Measurements from ENCODE around the gene ERGIC1. TPM values are rescaled to one million over a fixed set of nuclear protein-coding genes. Genes with fewer than 3 reads are reported as not detected.

The ERGIC1 gene
- total and polyA plus RNA-seq, 2 of the 13 experiments (the other 11 are each of a cell fraction or from before 2014, with no cell fraction given) = 78.5 to 184 TPM

- TF ChIP-seq FOXO4 (CRISPR knock-in tag; conservative IDR thresholded peaks at IDR 0.05) = 0 out of 2 replicates have a peak, but pooled peaks have one; percentile 31
- 0 out of 2 replicates have a peak, but pooled peaks have one; percentile 5 for TF ChIP-seq MYC (CRISPR knock-in tag; IDR thresholded peaks at IDR 0.05; ENCODE audit: borderline replicate concordance)
- TF ChIP-seq CREB1 (IDR thresholded peaks at IDR 0.05) = 0 out of 2 replicates have a peak, but pooled peaks have one; percentile 32
- no peak for TF ChIP-seq CREB1 (CRISPR knock-in tag; IDR thresholded peaks at IDR 0.05)
Measured at GRCh38 chr5:172959824-172960799, 126.1 kb downstream of the ERGIC1 start (continued).

DNA sequence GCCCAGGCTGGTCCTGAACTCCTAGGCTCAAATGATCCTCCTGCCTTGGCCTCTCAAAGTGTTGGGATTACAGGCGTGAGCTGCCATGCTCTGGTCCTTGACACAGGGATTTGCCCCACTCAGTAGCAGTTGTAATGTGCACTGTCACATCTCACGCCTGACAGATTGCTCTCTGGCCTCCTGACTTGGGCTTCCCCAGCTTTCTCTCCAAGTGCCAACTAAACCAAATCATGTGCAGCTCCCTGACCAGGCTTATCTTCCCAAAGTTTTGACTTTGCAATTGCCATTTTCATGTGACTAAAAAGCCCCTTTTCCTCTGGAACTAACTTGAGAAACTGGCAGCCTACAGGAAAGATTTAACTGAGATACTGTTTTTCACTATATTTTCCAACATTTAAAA lies 135.9 kb downstream of the ERGIC1 start:
- no peaks in the 10 kb centered on the region for H4K20me1 ChIP-seq (ENCODE audit: insufficient read depth, low read length)
- peaks cover 5 to 23% of the 10 kb centered on the region in 2 experiments; a peak in 4 of 5 replicates for H3K36me3 ChIP-seq (replicated peaks in 1 of 2; ENCODE audit: control insufficient read depth in 1 of 2, insufficient read depth in 2 of 2, low read length in 2 of 2)
- H3K4me2 ChIP-seq (ENCODE audit: low read depth, low read length) = no peak overlapping the region
- POLR2A ChIA-PET = interaction anchor here (1.4 kb wide), 1 partner anchor 14 kb away, joined by 4 read pairs; the partner anchor contains the start of gene ATP6V0E1
- in situ Hi-C loops (cut with HindIII; ENCODE audit: extremely low pct_ligation_motif_present, low pct_unique_long_range_greater_than_20kb) (no loop called here), intact Hi-C loops (cut with micrococcal nuclease; ENCODE audit: unreplicated experiment) (no loop called here)
- no peaks in the 10 kb centered on the region for H3K9me3 ChIP-seq (ENCODE audit: low read length)
- no peak overlapping the region for H3K9ac ChIP-seq (ENCODE audit: insufficient read depth, low read depth, low read length)
- TF ChIP-seq, protein P1, sequence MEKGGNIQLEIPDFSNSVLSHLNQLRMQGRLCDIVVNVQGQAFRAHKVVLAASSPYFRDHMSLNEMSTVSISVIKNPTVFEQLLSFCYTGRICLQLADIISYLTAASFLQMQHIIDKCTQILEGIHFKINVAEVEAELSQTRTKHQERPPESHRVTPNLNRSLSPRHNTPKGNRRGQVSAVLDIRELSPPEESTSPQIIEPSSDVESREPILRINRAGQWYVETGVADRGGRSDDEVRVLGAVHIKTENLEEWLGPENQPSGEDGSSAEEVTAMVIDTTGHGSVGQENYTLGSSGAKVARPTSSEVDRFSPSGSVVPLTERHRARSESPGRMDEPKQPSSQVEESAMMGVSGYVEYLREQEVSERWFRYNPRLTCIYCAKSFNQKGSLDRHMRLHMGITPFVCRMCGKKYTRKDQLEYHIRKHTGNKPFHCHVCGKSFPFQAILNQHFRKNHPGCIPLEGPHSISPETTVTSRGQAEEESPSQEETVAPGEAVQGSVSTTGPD (CRISPR knock-in tag; IDR thresholded peaks at IDR 0.05) = no peak
- TF ChIP-seq ZHX2 (IDR thresholded peaks at IDR 0.05; ENCODE audit: low read depth) (no peak), ZHX2 (CRISPR knock-in tag; IDR thresholded peaks at IDR 0.05; ENCODE audit: borderline replicate concordance) (no peak), ZNF432 (CRISPR knock-in tag; IDR thresholded peaks at IDR 0.05; ENCODE audit: borderline replicate concordance) (no peak), MTA3 (CRISPR knock-in tag; IDR thresholded peaks at IDR 0.05) (no peak)
- WGBS (ENCODE audit: low lambda C conversion rate) = 100% methylated on average over 2 of the region's 2 CpGs
- no peak overlapping the region for H3K4me3 ChIP-seq (replicated peaks in 1 of 3; ENCODE audit: insufficient read depth in 1 of 3, low read depth in 2 of 3, low read length in 3 of 3)
- FAIRE-seq (no peak), DNase-seq (ENCODE audit: low spot score) (no peak), ATAC-seq (no peak)
- no peaks in the 10 kb centered on the region for H3K27me3 ChIP-seq (ENCODE audit: control insufficient read depth in 1 of 2, insufficient read depth in 2 of 2, low read length in 2 of 2)
- H3K79me2 ChIP-seq (ENCODE audit: insufficient read depth, low read length) = no peaks in the 10 kb centered on the region
- BruUV-seq (replicated peaks) = no TSS peak
- CTCF ChIA-PET (ENCODE audit: low intra/inter-chr PET ratio, low total read pairs) = no interaction called here
- no peak overlapping the region for H3K27ac ChIP-seq (ENCODE audit: extremely low read length, insufficient read depth, low read length)
- H3K4me1 ChIP-seq (ENCODE audit: insufficient read depth, low read length) = peaks cover 23% of the 10 kb centered on the region
- no peak overlapping the region for H2AFZ ChIP-seq (ENCODE audit: low read length)
